DND-41 (cell line): ENCODE results near the gene ARHGEF25.

ENCODE experiments used
- EZH2 ChIP-seq: IDR thresholded peaks from 3 replicates; pipeline ENCODE4 v1.6.1; 2012; ENCODE audit warnings: borderline replicate concordance, low read depth, mild to moderate bottlenecking, moderate library complexity, low read length, inconsistent platforms; ENCODE audit not compliant: severe bottlenecking
- TF ChIP-seq, protein P1 (sequence below): IDR thresholded peaks from 2 replicates; pipeline ENCODE4 v1.5.1; 2012; ENCODE audit warnings: borderline replicate concordance, low read length, moderate library complexity, mild to moderate bottlenecking; ENCODE audit not compliant: poor library complexity, severe bottlenecking; ENCODE audit errors: extremely low read depth

- TF ChIP-seq, protein P1, sequence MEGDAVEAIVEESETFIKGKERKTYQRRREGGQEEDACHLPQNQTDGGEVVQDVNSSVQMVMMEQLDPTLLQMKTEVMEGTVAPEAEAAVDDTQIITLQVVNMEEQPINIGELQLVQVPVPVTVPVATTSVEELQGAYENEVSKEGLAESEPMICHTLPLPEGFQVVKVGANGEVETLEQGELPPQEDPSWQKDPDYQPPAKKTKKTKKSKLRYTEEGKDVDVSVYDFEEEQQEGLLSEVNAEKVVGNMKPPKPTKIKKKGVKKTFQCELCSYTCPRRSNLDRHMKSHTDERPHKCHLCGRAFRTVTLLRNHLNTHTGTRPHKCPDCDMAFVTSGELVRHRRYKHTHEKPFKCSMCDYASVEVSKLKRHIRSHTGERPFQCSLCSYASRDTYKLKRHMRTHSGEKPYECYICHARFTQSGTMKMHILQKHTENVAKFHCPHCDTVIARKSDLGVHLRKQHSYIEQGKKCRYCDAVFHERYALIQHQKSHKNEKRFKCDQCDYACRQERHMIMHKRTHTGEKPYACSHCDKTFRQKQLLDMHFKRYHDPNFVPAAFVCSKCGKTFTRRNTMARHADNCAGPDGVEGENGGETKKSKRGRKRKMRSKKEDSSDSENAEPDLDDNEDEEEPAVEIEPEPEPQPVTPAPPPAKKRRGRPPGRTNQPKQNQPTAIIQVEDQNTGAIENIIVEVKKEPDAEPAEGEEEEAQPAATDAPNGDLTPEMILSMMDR, result no peak
- no peak for TF ChIP-seq EZH2
Observed at GRCh38 chr12:57609101-57609780, 2.0 kb upstream of the ARHGEF25 start.
